ENCODE data around the gene KRTAP10-4. TPM values are rescaled to one million over a fixed set of nuclear protein-coding genes. Genes with fewer than 3 reads are reported as not detected.

Gene KRTAP10-4
- total RNA-seq, 2 experiments from 2014 or later: not detected

- H4K20me1 ChIP-seq (ENCODE audit: insufficient read depth, low read length): no peaks in the 10 kb centered on the region
- no peak overlapping the region for H3K4me3 ChIP-seq (ENCODE audit: low read depth, low read length, poor library complexity, severe bottlenecking)
- no peaks in the 10 kb centered on the region for H3K9me3 ChIP-seq (ENCODE audit: low read length)
- no peaks in the 10 kb centered on the region for H3K79me2 ChIP-seq (ENCODE audit: insufficient read depth, low read depth, low read length)
- H3K4me2 ChIP-seq (ENCODE audit: low read length): no peak overlapping the region
- CTCF ChIA-PET (ENCODE audit: unreplicated experiment): no interaction called here
- no TSS peak for BruUV-seq (replicated peaks)
- H3K4me1 ChIP-seq (ENCODE audit: insufficient read depth, low read length, poor library complexity, severe bottlenecking): no peaks in the 10 kb centered on the region
- no peak for DNase-seq (ENCODE audit: low spot score)
- POLR2A ChIA-PET: interaction anchor here (0.7 kb wide), 1 partner anchor 54 kb away, joined by 4 read pairs; no protein-coding TSS in a partner anchor
- H3K36me3 ChIP-seq (ENCODE audit: insufficient read depth, low read length): no peaks in the 10 kb centered on the region
- H2AFZ ChIP-seq (ENCODE audit: low read length): no peak overlapping the region
- H3K9me2 ChIP-seq (ENCODE audit: insufficient read depth, low read length): no peaks in the 10 kb centered on the region
- no peak overlapping the region for H3K27ac ChIP-seq (ENCODE audit: low read depth, low read length, poor library complexity, severe bottlenecking)
- intact Hi-C loops (cut with micrococcal nuclease; ENCODE audit: unreplicated experiment): no loop called here
- no peak for TF ChIP-seq EZH2phosphoT487 (IDR thresholded peaks at IDR 0.05; ENCODE audit: borderline replicate concordance, low read depth, low read length)
Observed at GRCh38 chr21:44571844-44572782, 1.4 kb upstream of the KRTAP10-4 start.

GRCh38 chr21:44572959-44573583 is 458 bp upstream of the KRTAP10-4 start:
- CTCF ChIA-PET (ENCODE audit: unreplicated experiment): no interaction called here
- DNase-seq (ENCODE audit: low spot score): no peak
- H3K4me3 ChIP-seq (ENCODE audit: low read depth, low read length, poor library complexity, severe bottlenecking): no peak overlapping the region
- H3K9me3 ChIP-seq (ENCODE audit: low read length): no peaks in the 10 kb centered on the region
- H3K9me2 ChIP-seq (ENCODE audit: insufficient read depth, low read length): no peaks in the 10 kb centered on the region
- no peaks in the 10 kb centered on the region for H4K20me1 ChIP-seq (ENCODE audit: insufficient read depth, low read length)
- no peak overlapping the region for H2AFZ ChIP-seq (ENCODE audit: low read length)
- intact Hi-C loops (cut with micrococcal nuclease; ENCODE audit: unreplicated experiment): no loop called here
- POLR2A ChIA-PET: interaction anchor here (0.7 kb wide), 1 partner anchor 55 kb away, joined by 4 read pairs; no protein-coding TSS in a partner anchor
- H3K79me2 ChIP-seq (ENCODE audit: insufficient read depth, low read depth, low read length): no peaks in the 10 kb centered on the region
- no peak overlapping the region for H3K4me2 ChIP-seq (ENCODE audit: low read length)
- H3K27ac ChIP-seq (ENCODE audit: low read depth, low read length, poor library complexity, severe bottlenecking): no peak overlapping the region
- H3K4me1 ChIP-seq (ENCODE audit: insufficient read depth, low read length, poor library complexity, severe bottlenecking): no peaks in the 10 kb centered on the region
- no TSS peak for BruUV-seq (replicated peaks)
- TF ChIP-seq EZH2phosphoT487 (IDR thresholded peaks at IDR 0.05; ENCODE audit: borderline replicate concordance, low read depth, low read length): no peak
- TF ChIP-seq, protein P1, sequence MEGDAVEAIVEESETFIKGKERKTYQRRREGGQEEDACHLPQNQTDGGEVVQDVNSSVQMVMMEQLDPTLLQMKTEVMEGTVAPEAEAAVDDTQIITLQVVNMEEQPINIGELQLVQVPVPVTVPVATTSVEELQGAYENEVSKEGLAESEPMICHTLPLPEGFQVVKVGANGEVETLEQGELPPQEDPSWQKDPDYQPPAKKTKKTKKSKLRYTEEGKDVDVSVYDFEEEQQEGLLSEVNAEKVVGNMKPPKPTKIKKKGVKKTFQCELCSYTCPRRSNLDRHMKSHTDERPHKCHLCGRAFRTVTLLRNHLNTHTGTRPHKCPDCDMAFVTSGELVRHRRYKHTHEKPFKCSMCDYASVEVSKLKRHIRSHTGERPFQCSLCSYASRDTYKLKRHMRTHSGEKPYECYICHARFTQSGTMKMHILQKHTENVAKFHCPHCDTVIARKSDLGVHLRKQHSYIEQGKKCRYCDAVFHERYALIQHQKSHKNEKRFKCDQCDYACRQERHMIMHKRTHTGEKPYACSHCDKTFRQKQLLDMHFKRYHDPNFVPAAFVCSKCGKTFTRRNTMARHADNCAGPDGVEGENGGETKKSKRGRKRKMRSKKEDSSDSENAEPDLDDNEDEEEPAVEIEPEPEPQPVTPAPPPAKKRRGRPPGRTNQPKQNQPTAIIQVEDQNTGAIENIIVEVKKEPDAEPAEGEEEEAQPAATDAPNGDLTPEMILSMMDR (conservative IDR thresholded peaks at IDR 0.05; ENCODE audit: low read length): no peak
- H3K36me3 ChIP-seq (ENCODE audit: insufficient read depth, low read length): no peaks in the 10 kb centered on the region

GRCh38 chr21:44574457-44575306 is 1.2 kb downstream of the KRTAP10-4 start:
- no peak overlapping the region for H3K4me2 ChIP-seq (ENCODE audit: low read length)
- H3K79me2 ChIP-seq (ENCODE audit: insufficient read depth, low read depth, low read length): no peaks in the 10 kb centered on the region
- no peak for TF ChIP-seq EZH2phosphoT487 (IDR thresholded peaks at IDR 0.05; ENCODE audit: borderline replicate concordance, low read depth, low read length)
- TF ChIP-seq, protein P1 (conservative IDR thresholded peaks at IDR 0.05; ENCODE audit: low read length): no peak
- no peaks in the 10 kb centered on the region for H3K4me1 ChIP-seq (ENCODE audit: insufficient read depth, low read length, poor library complexity, severe bottlenecking)
- H3K4me3 ChIP-seq (ENCODE audit: low read depth, low read length, poor library complexity, severe bottlenecking): no peak overlapping the region
- no peaks in the 10 kb centered on the region for H3K9me2 ChIP-seq (ENCODE audit: insufficient read depth, low read length)
- no peaks in the 10 kb centered on the region for H4K20me1 ChIP-seq (ENCODE audit: insufficient read depth, low read length)
- no peak for DNase-seq (ENCODE audit: low spot score)
- ChIA-PET CTCF (ENCODE audit: unreplicated experiment) (no interaction called here), POLR2A (no interaction called here)
- no peak overlapping the region for H2AFZ ChIP-seq (ENCODE audit: low read length)
- BruUV-seq (replicated peaks): no TSS peak
- no peak overlapping the region for H3K27ac ChIP-seq (ENCODE audit: low read depth, low read length, poor library complexity, severe bottlenecking)
- H3K36me3 ChIP-seq (ENCODE audit: insufficient read depth, low read length): no peaks in the 10 kb centered on the region
- intact Hi-C loops (cut with micrococcal nuclease; ENCODE audit: unreplicated experiment): no loop called here
- no peaks in the 10 kb centered on the region for H3K9me3 ChIP-seq (ENCODE audit: low read length)

Measured in OCI-LY7 (cell line).